Omental fat pad (tissue), 4 donors: ENCODE data around the gene NDUFA8. TPM values are rescaled to one million over a fixed set of nuclear protein-coding genes. Genes with fewer than 3 reads are reported as not detected.

Source experiments
- ATAC-seq: fragments of 150-250 bp; one replicate; pipeline ENCODE4 v1.9.1; 2016; ENCODE audit warnings: mild to moderate bottlenecking, moderate library complexity; ENCODE audit not compliant: low FRiP score
- DNase-seq: peaks from one replicate; pipeline ENCODE4 v3.0.0-alpha.2; 2019; ENCODE audit warnings: low spot score
- CTCF ChIP-seq, 3 donors: fragments of 450-650 bp; IDR thresholded peaks; one replicate each; pipeline ENCODE4 v1.5.1; 2016 to 2017; ENCODE audit warnings: antibody characterized with exemption in 3 of 3, mild to moderate bottlenecking in 3 of 3, moderate library complexity in 2 of 3
- total RNA-seq, 4 donors: library from RNA; depleted of rRNA; stranded (reverse); fragments of >200 nt; gene quantifications; one replicate each; pipeline ENCODE4 v1.1.0, GENCODE V29; 2016

The NDUFA8 gene
- total RNA-seq, 4 donors from 2014 or later: 22.8 to 41.7 (median 30.0) TPM

- ATAC-seq (no peak), DNase-seq (no peak)
- no peak for TF ChIP-seq CTCF (IDR thresholded peaks at IDR 0.05)
These were observed 3.8 kb downstream of the NDUFA8 start for GRCh38 chr9:122155796-122156195.

GRCh38 chr9:122151267-122151828, 8.2 kb downstream of the NDUFA8 start:
- no peak for DNase-seq
- ATAC-seq: no peak
- no peak for TF ChIP-seq CTCF (IDR thresholded peaks at IDR 0.05)

GRCh38 chr9:122145592-122145863, 14.1 kb downstream of the NDUFA8 start:
- DNase-seq (no peak), ATAC-seq (no peak)

GRCh38 chr9:122144836-122145591, 14.6 kb downstream of the NDUFA8 start:
- DNase-seq: no peak
- ATAC-seq: no peak
- TF ChIP-seq CTCF (IDR thresholded peaks at IDR 0.05): no peak

More at GRCh38 chr9:122145592-122145863, 14.1 kb downstream of the NDUFA8 start:
- no peak for TF ChIP-seq CTCF (IDR thresholded peaks at IDR 0.05)

- TF ChIP-seq CTCF (IDR thresholded peaks at IDR 0.05): no peak
- ATAC-seq (no peak), DNase-seq (no peak)
These were observed 15.6 kb downstream of the NDUFA8 start for GRCh38 chr9:122143876-122144405.

- no peak for TF ChIP-seq CTCF (IDR thresholded peaks at IDR 0.05)
- ATAC-seq: no peak
- no peak for DNase-seq
These were observed 16.3 kb downstream of the NDUFA8 start for GRCh38 chr9:122143296-122143695.

- ATAC-seq: no peak
- TF ChIP-seq CTCF (IDR thresholded peaks at IDR 0.05): no peak
- DNase-seq: no peak
These were observed 17.9 kb downstream of the NDUFA8 start for GRCh38 chr9:122141671-122142070.
